IPS-NIHi7 (cell line): ENCODE results near the gene PBX3.

Source experiments
- DNase-seq: peaks from one replicate; pipeline ENCODE4 v3.0.0; 2012; ENCODE audit warnings: mixed read lengths; ENCODE audit errors: extremely low spot score

PBX3 gene

GRCh38 chr9:125995006-125995405 lies 247.8 kb downstream of the PBX3 start:
- no peak for DNase-seq

DNA sequence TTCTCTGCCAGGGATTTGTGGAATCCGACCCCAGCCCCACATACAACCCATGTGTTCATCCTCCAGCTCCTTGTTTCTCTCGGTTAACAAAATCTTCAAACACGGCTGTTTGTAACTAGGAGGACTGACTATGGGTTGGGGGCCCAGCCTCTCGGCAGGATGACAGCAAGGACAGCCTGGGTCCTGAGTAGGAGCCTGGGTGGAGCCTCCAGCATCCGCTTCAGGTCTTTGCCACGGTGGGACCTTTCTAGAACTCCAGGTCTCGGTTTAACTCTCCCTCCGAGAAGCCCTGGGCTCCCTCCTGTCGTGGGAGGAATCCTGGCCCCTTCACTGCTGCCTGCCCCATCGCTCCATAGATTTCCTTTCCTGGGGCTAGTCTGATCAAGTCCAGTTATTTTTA lies 248.5 kb downstream of the PBX3 start:
- no peak for DNase-seq

- no peak for DNase-seq
Measured at GRCh38 chr9:125996791-125997190, 249.6 kb downstream of the PBX3 start.

DNA sequence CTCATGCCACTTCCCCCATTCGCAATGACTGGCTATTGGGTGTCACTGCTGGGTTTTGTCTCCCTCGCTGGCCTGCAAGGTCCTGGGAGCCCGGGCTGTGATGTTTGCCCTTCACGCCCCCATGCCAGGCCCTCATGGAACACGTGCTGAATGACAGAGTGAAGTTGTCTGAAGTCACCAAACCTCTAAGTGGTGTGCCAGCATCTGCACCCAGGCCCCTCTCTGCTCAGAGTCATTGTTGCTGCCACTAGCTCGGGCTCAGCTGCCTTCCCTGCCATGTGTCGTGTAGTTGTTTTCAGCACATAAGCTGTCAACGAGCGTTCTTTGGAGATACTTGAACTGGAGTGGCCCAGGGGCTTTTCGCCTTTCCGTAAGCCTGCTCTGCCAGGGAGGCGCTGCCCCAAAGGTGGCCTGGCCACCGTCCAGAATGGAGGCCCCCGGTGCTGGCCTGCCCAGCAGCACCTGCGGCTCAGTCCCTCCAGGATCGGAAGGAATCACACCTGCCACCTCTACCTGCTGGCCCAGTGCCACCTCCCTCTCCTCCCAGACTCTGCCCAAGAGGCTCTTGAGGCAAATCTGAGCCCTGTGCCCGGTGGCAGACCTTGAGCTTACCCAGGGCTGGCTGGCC lies 250.1 kb downstream of the PBX3 start:
- no peak for DNase-seq

- DNase-seq = no peak
Measured at GRCh38 chr9:125998837-125999503, 251.8 kb downstream of the PBX3 start.

DNA sequence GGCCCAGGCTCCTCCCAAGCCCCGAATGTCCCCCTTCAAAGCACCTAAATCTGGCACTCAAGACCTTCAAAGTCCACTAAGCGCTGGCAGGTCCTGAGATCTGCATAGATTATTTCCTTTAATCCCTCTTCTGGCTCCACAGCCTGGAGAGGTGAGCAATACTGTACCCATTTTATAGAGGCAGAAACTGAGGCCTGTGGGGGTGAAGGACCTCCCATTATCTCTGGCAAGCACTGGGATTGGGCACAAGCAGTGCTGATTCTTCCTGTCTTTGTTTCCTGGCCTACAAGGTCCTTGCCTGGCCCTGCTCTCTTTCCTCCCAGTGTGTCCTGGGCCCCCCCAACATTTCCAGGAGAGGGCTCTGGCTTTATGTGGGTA lies 252.3 kb downstream of the PBX3 start:
- DNase-seq = no peak

DNA sequence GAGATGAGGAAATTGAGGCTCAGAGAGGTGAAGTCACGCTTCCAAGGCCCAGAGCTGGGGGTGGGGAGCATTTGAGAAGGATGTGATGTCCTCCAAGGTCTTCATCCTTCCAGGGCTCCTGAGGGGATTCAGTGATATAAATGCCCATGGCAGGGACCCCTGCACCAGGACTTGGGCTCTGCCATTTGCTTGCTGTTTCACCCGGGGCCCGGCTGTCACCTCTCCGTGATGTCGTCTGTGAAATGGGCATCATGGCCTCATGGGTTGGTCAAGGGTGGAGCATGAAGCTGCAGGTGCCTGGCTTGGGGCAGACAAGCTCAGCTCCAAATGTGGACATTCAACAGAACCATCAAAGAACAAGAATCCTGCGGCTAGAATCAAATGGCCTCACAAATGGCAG lies 253.1 kb downstream of the PBX3 start:
- no peak for DNase-seq

DNA sequence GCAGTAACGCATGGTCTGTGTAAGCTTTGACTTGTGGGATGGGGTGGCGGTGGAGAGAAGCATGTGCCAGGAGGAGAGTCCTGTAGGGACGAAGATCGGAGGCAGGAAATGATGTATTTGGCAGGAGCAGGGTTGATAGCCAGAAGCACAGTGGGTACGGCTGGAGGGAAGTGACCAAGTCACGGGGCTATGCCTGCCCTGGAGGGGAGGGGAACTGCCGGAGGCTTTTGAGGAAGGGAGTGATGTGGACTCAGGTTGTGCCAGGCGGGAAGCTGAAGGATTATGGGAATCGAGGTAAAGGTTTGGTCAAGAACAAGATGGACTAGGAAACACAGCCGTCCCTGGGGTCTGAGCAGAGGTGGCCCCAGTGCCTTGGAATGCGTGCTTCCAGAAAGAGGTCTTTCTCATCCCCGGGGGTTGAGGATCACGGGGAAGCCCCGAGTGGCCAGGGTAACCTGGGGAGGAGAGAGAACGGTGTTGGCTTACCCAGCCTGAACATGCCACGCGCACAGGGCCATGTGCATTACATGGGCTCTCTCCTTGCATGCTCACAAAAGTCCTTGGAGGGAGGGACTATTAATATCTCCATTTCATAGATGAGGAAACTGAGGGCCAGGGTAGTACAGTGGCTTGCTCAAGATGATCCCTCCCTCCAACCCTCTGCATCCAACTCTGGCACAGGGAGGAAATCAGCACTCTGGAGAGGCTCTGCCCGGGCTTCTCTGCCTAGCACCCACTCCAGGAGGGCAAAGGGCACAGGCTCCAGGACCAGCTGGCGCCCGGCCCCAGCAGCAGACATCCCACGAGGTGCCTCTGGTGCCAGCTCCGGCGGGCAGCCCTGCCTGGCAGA lies 253.8 kb downstream of the PBX3 start:
- no peak for DNase-seq

DNA sequence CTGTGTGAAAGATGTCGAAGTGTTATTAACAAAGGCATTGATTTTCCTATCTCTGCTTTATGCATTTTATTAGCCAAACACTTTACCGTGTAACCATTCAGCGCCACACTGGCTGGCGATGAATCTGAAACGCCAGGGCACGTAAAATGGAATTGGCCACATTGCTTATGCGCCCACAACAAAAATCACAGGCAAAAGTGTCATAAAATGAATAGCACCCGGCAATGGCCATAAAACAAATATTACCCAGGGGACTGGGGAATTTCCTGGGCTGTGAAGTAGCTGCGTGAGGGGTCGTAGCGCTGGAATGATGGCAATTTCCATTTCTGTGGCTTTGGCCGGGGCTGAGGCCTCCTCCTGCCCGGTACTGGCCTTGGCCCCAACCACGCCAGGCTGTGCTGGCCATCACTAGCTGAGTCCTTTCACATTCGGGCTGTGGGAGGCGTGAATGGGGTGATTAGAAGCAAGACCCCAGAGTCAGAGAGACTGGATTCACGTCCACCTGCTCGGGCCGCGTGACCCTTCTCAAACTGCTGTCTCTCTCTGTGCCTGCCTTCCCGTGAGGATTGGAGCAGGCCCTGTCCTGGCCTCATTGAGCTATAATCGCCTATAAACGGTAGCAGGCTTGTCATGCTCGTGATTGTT lies 254.5 kb downstream of the PBX3 start:
- DNase-seq = no peak

DNA sequence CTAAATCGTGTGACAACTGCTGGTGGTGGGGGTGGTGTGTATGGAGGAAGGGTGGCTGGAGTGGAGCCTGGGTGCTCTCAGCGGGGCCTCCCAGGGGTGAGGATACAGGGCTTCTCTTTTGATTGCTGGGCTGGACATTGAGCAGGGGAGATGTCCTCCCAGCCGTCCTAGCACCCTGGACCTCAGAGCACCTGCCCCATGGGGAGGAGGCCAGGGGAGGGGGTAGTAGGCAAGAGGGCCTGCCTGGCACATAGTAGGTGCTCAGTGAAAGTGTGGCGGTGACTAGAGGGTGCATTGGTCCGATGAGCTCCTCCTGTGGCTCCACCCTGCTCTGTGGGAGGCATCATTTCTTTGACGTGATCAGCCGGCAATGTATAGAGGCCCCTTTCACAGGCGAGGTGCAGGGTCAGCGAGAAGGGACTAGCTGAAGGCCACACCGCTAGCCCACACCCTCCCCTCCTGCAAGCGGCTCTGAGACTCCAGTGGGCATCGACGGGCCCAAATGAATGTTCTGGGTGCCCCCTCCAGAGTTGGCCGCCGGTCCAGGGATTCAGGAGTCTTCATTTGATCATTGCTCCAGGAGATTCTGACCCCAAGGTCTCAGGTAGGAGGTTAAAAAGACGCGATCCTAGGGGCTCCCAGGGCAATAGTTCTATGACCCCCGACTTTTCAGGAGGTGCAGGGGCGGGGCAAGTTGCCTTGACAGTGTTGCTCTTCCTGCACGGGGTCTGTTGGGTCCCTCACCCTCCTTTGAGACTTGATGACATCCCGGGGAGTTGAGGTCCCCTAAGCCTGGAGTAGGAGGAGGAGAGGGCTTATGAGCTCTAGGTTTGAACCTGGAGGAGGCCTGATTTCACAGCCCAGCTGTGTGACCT lies 255.5 kb downstream of the PBX3 start:
- no peak for DNase-seq

DNA sequence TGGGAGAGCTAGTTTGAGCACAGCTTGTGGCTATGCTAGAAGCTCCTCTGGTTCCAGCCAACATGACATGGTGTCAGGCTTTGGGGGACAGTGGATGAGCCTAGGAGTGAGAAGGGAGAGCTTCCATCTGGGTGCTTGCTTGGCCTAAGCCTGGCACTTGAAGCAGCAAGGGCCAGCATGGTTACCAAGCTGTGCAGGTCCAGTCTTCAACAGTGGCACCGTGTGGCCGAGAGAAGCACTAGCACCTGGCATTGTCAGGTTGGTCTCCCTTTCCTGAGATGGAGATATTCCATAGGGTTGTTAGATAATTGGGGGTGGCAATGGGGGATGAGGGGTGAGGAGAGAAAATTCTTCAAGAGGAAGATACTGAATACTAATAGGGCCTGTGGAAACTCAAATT lies 261.9 kb downstream of the PBX3 start:
- no peak for DNase-seq

GRCh38 chr9:126014726-126015125 lies 267.6 kb downstream of the PBX3 start:
- no peak for DNase-seq

GRCh38 chr9:126015424-126015823 lies 268.3 kb downstream of the PBX3 start:
- DNase-seq = no peak

- DNase-seq = no peak
Measured at GRCh38 chr9:126016579-126017290, 269.6 kb downstream of the PBX3 start.
